Ishikawa (cell line): ENCODE results near the gene EEPD1.

Source experiments
- CEBPB ChIP-seq: IDR thresholded peaks from 2 replicates; pipeline ENCODE4 v1.6.1; 2012
- CREB1 ChIP-seq: IDR thresholded peaks from 2 replicates; pipeline ENCODE4 v1.6.1; 2012; ENCODE audit warnings: low read depth
- EGR1 ChIP-seq: IDR thresholded peaks from 2 replicates; pipeline ENCODE4 v1.6.1; 2012
- EP300 ChIP-seq: IDR thresholded peaks from 2 replicates; pipeline ENCODE4 v1.6.1; 2012; ENCODE audit warnings: borderline replicate concordance
- FOXM1 ChIP-seq: IDR thresholded peaks from 2 replicates; pipeline ENCODE4 v1.6.1; 2012; ENCODE audit warnings: low read depth, borderline replicate concordance
- MAX ChIP-seq: IDR thresholded peaks from 2 replicates; pipeline ENCODE4 v1.6.1; 2012
- NFIC ChIP-seq: IDR thresholded peaks from 2 replicates; pipeline ENCODE4 v1.6.1; 2012
- RAD21 ChIP-seq: IDR thresholded peaks from 2 replicates; pipeline ENCODE4 v1.6.1; 2012; ENCODE audit warnings: low read depth
- REST ChIP-seq: IDR thresholded peaks from 2 replicates; pipeline ENCODE4 v1.6.1; 2012; ENCODE audit warnings: low read depth, mild to moderate bottlenecking
- TAF1 ChIP-seq: IDR thresholded peaks from 2 replicates; pipeline ENCODE4 v1.6.1; 2012; ENCODE audit warnings: low read depth, mild to moderate bottlenecking
- TCF12 ChIP-seq: IDR thresholded peaks from 2 replicates; pipeline ENCODE4 v1.6.1; 2012; ENCODE audit warnings: low read depth
- TEAD4 ChIP-seq: IDR thresholded peaks from 2 replicates; pipeline ENCODE4 v1.6.1; 2012
- YY1 ChIP-seq: IDR thresholded peaks from 2 replicates; pipeline ENCODE4 v1.6.1; 2012; ENCODE audit warnings: low read depth
- ZBTB7A ChIP-seq: IDR thresholded peaks from 2 replicates; pipeline ENCODE4 v1.6.1; 2012; ENCODE audit warnings: low read depth
- TF ChIP-seq, protein P1 (sequence below): IDR thresholded peaks from 2 replicates; pipeline ENCODE4 v1.6.1; 2012

EEPD1 gene

GRCh38 chr7:36219429-36219828 lies 66.4 kb downstream of the EEPD1 start:
- no peak for TF ChIP-seq CREB1
- TF ChIP-seq ZBTB7A: no peak
- no peak for TF ChIP-seq REST
- no peak for TF ChIP-seq RAD21
- no peak for TF ChIP-seq TCF12
- TF ChIP-seq MAX: no peak
- TF ChIP-seq, protein P1, sequence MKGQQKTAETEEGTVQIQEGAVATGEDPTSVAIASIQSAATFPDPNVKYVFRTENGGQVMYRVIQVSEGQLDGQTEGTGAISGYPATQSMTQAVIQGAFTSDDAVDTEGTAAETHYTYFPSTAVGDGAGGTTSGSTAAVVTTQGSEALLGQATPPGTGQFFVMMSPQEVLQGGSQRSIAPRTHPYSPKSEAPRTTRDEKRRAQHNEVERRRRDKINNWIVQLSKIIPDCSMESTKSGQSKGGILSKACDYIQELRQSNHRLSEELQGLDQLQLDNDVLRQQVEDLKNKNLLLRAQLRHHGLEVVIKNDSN: no peak
- TF ChIP-seq YY1: no peak
- TF ChIP-seq CEBPB: no peak
- TF ChIP-seq EP300: no peak
- no peak for TF ChIP-seq TEAD4
- no peak for TF ChIP-seq EGR1
- TF ChIP-seq NFIC: no peak
- no peak for TF ChIP-seq TAF1
- TF ChIP-seq FOXM1: no peak

DNA sequence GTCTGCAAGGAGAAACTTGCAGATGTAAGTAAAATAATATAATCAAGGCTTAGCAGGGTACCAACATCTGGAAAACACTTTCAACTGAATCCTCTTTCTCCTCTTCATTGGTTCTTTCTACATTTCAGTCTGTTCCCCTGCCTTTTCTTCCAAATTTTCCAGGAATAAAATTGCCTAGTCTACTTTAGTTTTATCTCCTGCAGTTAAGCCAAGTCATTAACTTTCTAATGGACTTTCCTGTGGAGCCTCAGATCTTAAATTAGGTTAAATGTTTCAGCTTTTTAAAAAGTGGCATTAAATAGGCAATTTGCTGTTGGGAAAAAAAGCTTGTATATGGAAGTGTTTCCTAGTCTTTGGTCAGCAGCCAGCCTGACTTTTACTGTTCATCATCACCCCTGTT lies 70.8 kb downstream of the EEPD1 start:
- TF ChIP-seq NFIC: no peak
- no peak for TF ChIP-seq TCF12
- TF ChIP-seq TAF1: no peak

DNA sequence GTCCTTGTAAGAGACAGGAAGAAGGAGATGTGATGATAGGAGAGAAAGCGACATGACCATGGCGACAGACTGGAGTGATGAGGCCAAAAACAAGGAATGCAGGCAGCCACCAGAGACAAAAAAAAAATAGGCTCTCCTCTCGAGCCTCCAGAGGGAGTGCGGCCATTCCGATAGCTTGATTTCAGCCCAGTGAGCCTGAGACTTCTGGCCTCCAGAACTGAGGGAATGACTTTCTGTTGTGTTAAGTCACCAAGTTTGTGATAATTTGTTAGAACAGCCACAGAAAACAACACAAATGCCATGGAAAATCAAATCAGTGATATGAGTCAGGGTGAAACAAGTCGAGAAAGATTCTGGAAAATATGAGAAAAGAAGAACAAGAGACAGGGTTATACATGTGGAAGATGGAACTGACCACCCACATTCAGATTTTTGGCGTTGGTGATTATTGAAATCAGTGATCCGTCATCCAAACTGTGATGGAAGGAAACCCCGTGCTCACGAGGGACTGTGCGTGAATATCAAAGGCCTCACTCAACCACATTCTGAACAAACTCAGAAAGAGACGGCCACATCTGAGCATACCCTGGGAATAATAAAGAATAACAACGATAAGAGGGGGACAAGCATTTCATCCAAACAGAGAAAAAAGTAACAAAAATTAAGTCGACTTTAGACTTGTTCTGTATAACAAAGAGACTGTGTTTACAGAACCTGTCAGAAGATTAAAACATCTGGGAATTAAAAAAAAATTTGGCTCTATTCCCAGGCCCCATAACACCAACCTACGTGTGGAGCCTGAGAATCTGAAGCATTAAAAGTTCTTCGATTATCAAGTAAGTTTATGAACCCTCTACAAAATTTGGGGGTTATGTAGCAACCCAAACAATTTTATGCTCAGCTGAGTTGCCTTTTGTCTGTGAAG lies 72.1 kb downstream of the EEPD1 start:
- TF ChIP-seq MAX: no peak
- no peak for TF ChIP-seq REST
- TF ChIP-seq TAF1: no peak
- no peak for TF ChIP-seq EGR1
- no peak for TF ChIP-seq CEBPB
- TF ChIP-seq CREB1: no peak
- no peak for TF ChIP-seq YY1
- TF ChIP-seq NFIC: no peak
- TF ChIP-seq FOXM1: no peak
- TF ChIP-seq, protein P1: no peak
- TF ChIP-seq TEAD4: no peak
- no peak for TF ChIP-seq ZBTB7A
- no peak for TF ChIP-seq EP300
- no peak for TF ChIP-seq RAD21
- no peak for TF ChIP-seq TCF12

- no peak for TF ChIP-seq EGR1
These were observed 73.1 kb downstream of the EEPD1 start for GRCh38 chr7:36226151-36226550.

- TF ChIP-seq MAX: no peak
- TF ChIP-seq NFIC: no peak
- TF ChIP-seq FOXM1: no peak
- no peak for TF ChIP-seq TCF12
- TF ChIP-seq RAD21: no peak
- no peak for TF ChIP-seq CEBPB
- TF ChIP-seq YY1: no peak
- no peak for TF ChIP-seq REST
- no peak for TF ChIP-seq CREB1
- TF ChIP-seq, protein P1: no peak
These were observed 74.2 kb downstream of the EEPD1 start for GRCh38 chr7:36227223-36227622.
